GM12865 (cell line): Measurements from ENCODE around the gene SPAAR.

Source experiments
- DNase-seq: peaks from one replicate; pipeline ENCODE4 v3.0.0; 2010; ENCODE audit warnings: low read depth
- H3K4me3 ChIP-seq: 2 replicates; pipeline ENCODE4 v1.5.1; 2011; ENCODE audit warnings: mild to moderate bottlenecking, low read depth, low read length, control low read depth
- TF ChIP-seq, protein P1 (sequence below): IDR thresholded peaks from 2 replicates; pipeline ENCODE4 v1.5.1; 2011; ENCODE audit warnings: low read length, control low read depth, low read depth, inconsistent platforms; ENCODE audit not compliant: insufficient read depth; ENCODE audit errors: missing control alignments

SPAAR gene

DNA sequence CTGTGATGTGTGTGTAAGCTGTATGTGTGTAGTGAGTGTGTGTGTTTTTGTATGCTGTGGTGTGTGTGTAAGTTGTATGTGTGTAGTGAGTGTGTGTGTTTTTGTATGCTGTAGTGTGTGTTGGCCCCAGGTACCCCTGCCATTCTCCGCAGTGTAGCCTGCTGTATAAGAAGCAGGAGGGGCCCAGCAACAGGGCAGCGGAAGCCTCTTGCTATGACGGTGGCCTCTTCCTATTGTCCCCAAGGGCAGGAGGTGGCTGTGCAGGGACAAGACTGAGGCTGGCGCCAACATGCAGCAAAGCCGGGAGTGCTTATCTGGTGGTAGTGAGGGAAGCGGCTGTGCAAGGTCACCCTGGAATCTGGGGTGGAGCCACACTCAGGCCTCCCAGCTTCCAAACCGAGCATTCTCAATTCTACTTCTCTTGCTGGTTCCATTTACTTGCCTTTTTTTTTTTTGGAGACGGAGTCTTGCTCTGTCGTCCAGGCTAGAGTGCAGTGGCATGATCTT lies 5.1 kb downstream of the SPAAR start:
- H3K4me3 ChIP-seq = no peak overlapping the region
- TF ChIP-seq, protein P1, sequence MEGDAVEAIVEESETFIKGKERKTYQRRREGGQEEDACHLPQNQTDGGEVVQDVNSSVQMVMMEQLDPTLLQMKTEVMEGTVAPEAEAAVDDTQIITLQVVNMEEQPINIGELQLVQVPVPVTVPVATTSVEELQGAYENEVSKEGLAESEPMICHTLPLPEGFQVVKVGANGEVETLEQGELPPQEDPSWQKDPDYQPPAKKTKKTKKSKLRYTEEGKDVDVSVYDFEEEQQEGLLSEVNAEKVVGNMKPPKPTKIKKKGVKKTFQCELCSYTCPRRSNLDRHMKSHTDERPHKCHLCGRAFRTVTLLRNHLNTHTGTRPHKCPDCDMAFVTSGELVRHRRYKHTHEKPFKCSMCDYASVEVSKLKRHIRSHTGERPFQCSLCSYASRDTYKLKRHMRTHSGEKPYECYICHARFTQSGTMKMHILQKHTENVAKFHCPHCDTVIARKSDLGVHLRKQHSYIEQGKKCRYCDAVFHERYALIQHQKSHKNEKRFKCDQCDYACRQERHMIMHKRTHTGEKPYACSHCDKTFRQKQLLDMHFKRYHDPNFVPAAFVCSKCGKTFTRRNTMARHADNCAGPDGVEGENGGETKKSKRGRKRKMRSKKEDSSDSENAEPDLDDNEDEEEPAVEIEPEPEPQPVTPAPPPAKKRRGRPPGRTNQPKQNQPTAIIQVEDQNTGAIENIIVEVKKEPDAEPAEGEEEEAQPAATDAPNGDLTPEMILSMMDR = no peak

GRCh38 chr9:35915681-35916294 lies 6.5 kb downstream of the SPAAR start:
- TF ChIP-seq, protein P1 = no peak
- DNase-seq = no peak
- no peak overlapping the region for H3K4me3 ChIP-seq

More for the DNA sequence above, 5.1 kb downstream of the SPAAR start:
- DNase-seq = peak; percentile 21

- H3K4me3 ChIP-seq = no peak overlapping the region
- DNase-seq = no peak
- TF ChIP-seq, protein P1 = no peak
These were observed 8.0 kb downstream of the SPAAR start for GRCh38 chr9:35917261-35917660.

DNA sequence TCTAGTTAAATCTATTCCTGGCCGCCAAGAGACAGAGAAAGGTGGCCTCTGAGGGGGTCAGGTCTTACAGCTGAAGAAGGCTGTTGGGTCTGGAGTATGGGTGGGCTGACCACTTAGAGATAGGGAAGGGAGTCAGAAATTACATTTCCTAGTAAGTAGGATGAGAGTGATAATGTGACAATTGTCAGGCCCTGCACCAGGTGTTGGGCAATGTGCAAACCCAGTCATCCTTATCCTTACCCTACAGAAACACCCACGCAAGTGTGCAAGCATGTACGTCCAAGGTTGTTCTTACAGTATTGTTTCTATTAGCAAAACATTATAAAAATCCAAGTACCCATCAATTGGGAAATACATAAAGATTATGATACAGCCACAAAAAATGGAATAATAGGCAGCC lies 9.5 kb downstream of the SPAAR start:
- TF ChIP-seq, protein P1 = no peak
- H3K4me3 ChIP-seq = no peak overlapping the region
- no peak for DNase-seq

DNA sequence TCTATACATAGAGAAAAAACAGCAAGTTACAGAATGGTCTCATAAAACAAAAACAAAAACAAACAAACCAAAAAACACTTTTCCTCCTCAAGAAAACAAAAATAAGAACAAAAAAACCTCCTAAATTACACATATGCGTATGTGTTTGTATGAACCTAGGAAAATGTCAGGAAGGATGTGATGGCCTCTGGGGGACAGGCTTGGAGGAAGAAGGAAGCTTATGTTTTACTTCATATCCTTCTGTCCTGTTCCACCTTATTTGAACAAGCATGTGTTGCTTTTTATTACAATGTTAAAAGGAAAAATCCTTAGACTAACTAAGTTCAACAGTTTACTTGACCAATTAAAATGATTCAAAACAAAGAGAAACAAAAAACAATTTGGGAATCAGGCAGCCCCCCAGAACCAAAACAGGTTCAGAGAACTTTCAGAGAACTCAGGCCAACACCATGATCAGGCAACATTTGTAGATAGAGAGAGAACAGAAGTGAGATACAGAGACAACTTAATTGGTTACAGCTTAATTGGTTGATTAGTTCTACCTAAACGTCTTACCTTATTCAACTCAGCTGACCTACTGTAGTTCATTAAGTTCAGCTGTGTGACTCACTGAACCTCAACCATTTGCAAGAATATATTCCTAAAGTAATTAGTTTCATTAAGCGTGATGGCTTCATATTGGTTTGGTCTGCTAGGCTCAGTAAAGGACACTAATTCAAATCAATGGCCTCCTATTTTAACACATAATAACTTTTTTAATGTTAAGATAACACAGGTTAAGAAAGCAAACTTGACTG lies 10.1 kb downstream of the SPAAR start:
- no peak overlapping the region for H3K4me3 ChIP-seq
- no peak for DNase-seq
- TF ChIP-seq, protein P1 = no peak

DNA sequence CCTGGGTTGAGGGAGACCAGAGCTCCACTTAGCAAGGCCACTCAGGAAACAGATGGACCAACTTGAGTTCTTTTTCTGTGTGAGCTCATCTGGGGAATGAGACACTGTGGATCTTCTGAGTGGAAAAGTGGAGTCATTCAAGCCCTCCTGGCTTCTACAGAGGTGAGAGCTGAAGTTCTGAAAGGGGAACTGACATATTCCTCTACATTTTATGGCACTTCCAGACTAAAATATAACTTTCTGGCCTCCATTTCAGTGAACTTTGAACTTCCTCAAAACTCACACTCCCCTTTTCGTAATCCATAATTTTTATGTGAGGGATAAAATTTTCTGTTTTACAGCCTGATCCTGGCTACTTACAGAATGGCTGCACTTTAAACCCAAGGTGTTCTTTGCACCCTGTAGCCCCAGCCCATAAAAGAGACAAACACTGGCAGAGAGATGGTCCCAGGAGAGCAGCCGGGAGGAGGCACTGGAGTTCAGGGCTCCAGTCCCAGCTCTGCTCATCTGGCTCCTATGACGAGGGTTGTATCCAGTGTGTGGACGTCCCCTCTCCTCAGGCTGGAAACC lies 10.8 kb downstream of the SPAAR start:
- no peak for DNase-seq
- H3K4me3 ChIP-seq = no peak overlapping the region
- TF ChIP-seq, protein P1 = no peak

- TF ChIP-seq, protein P1 = no peak
- H3K4me3 ChIP-seq = no peak overlapping the region
- no peak for DNase-seq
These were observed 14.3 kb downstream of the SPAAR start for GRCh38 chr9:35923598-35923926.
